ENCODE data around the gene RHOBTB3.
A peak's percentile ranks its signal among the peaks of the same experiment; 100 is the strongest.
"Not testable (repeated sequence)": the region's sequence is repeated elsewhere in the genome, so short reads cannot be mapped to it uniquely, and the experiment has no call there.

The RHOBTB3 gene

DNA sequence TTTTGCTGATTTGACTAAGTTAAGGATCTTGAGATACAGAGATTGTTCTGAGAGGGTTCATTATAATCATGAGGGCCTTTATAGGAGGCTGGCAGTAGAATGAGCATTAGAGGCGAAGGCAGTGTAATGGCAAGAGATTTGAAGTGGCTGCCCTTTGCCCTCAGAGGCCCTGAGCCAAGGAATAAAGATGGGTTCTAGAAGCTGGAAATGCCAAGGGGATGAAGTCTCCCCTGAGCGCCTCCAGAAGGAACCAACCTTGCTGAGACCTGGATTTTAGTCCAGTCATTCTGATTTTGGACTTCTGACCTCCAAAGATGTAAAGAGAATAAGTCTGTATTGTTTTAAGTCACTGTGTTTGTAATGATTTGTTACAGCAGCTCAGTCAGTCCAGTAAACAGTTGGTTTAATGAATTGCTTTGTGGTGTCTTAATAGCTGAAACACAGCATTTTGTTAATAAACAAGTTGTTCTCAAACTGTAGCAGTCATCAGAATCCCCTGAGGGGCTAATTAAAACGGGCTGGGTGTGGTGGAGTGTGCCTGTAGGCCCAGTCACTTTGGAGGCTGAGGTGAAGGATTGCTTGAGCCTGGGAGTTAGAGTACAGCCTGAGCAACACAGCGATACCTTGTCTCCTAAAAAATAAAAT, 68.2 kb downstream of the RHOBTB3 start:
- DNase-seq (ENCODE audit: low read depth in 3 of 3), result no peak

GRCh38 chr5:95800553-95800952, 69.4 kb downstream of the RHOBTB3 start:
- DNase-seq (ENCODE audit: low read depth in 3 of 3), result no peak

GRCh38 chr5:95801532-95801931, 70.4 kb downstream of the RHOBTB3 start:
- no peak for DNase-seq (ENCODE audit: low read depth in 3 of 3)

DNA sequence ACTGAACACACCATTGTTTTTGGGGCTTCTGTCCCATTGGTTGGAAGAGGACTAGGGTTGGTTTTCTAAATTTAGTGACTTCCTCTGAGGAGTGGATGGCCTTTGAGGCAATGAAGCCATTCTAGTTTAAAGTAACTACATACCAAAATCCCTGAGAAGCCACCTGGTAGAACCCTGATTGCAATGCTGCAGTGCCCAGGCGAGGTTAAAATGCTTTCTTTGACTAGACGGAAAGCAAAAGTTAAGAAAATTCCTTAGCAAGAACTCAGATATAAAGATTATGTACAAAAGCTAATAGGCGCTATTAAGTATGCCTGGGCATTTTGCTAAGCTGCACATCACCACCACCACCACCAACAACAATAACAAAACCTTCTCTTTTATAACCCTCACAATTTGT, 70.8 kb downstream of the RHOBTB3 start:
- no peak for DNase-seq (ENCODE audit: low read depth in 3 of 3)

DNA sequence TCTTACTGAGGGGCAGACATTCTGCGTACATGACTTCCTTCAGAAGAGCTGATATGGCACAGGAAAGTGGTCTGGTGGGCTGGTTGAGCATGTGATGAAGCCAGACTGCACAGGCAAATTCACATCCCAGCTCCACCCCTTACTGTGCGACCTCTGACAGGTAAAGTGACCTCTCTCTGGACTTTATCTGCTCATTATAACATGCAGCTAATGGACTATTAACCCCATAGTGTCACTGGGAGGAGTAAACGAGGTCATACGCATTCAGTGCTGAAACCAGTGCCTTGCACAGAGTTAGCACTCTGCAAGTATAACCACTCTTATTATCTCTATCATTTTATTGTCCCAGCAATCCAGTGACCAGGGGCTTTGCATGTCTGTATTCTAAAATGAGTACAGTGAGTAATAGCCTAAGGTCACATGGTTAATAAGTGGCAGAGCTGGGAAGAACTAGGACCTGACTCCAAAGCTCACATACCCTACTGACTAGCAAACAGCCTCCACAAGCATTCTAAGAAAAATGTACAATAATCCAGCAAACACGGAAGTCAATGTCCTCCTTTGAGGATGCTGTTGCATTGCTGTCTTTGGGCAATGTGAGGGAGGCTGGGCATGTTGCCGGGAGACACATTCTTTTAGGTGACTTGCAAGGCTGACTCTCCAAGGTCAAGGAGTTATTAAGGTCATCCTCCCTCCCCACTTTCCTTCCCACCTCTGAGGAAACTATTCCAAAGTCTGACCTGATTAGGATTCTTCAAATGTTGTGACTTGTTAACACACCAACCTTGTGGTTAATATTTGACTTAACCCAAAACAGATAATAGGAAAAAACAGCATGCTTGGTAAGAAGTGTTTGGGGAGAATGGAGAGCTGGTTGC, 72.4 kb downstream of the RHOBTB3 start:
- DNase-seq (ENCODE audit: low read depth in 3 of 3), result no peak

DNA sequence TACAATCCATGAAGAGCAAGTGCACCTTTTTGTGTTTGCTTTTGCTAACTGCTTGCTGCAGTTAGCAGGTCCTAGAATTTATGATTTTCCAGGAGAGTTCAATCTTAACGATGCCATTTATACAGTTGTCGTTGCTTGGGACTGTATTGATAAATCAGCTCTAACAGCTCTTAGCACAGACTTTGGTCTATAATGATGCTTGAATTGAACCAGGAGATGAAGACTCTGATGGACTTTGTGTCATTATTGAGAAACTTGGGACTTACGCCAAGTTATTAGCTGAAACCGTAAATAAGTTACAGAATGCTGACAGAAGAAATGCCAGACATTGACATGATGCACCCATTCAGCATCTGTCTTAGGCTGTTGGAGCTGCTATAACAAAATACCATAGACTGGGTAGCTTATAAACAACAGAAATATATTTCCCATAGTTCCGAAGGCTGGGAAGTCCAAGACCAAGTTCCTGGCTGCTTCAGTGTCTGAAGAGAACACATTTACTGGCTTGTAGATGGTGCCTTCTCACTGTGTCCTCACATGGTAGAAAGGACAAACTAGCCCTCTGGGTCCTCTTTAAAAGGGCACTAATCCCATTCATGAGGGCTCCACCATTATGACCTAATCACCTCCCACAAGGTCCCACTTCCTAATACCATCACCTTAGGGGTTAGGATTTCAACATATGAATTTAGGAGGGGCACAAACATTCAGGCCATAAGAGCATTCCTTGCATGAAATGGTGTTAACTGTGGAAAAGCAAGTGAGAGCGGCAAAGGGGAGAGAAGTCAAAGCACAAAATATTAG, 73.8 kb downstream of the RHOBTB3 start:
- DNase-seq (ENCODE audit: low read depth in 3 of 3), result no peak

DNA sequence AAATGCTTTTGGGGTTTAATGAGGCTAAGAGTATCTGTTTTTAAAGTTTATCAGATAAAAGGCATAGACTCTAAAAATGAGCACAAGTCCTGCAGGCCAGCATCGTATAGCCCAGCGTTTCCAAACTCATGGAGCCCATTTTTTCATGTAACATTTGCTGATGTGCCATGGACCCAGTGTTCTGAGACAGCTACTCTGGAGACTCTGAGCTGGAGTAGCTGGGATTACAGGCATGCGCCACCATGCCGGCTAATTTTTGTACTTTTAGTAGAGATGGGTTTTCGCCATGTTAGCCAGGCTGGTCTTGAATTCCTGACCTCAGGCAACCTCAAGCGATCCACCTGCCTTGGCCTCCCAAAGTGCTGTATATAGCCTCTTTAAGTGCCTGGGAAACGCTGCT, 75.6 kb downstream of the RHOBTB3 start:
- no peak for DNase-seq (ENCODE audit: low read depth in 3 of 3)

DNA sequence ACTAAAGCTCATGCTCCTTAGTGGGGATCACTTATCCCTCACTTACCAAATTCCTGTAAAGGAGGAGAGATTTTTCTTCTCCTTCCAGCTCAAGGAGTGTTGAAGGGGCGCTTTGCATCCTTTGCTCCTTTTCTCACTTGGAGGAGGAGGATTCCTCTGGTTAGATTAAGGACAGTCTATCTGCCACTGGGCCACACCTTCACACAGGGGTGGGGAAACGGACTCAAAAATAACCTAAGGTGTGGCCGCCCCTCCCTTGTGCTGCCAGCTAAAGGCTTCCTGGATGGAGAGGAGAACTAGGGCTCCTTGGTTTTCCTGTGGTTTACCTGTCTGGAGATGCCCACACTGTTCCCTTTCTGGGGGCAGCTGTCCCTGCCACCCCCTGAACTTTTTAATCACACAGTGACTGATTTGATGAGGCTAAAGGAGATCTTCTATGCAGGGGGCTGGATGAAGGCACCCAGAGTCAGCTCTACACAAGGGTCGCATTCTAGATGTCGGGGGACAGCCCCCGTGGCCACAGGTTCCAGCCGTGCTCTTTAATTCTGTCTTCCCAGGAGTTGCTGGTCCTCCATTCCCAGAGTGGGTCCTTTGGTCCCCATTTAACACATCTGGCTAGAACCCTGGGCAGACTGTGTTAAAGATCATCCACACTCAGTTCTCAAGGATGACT, 77.0 kb downstream of the RHOBTB3 start:
- no peak for DNase-seq (ENCODE audit: low read depth in 3 of 3)

GRCh38 chr5:95808686-95809413, 77.7 kb downstream of the RHOBTB3 start:
- peak in 2 of 3 experiments; percentile 54 to 68 for DNase-seq (ENCODE audit: low read depth in 3 of 3)

- no peak for DNase-seq (ENCODE audit: low read depth in 3 of 3)
Observed at GRCh38 chr5:95809414-95809960, 78.4 kb downstream of the RHOBTB3 start.

DNA sequence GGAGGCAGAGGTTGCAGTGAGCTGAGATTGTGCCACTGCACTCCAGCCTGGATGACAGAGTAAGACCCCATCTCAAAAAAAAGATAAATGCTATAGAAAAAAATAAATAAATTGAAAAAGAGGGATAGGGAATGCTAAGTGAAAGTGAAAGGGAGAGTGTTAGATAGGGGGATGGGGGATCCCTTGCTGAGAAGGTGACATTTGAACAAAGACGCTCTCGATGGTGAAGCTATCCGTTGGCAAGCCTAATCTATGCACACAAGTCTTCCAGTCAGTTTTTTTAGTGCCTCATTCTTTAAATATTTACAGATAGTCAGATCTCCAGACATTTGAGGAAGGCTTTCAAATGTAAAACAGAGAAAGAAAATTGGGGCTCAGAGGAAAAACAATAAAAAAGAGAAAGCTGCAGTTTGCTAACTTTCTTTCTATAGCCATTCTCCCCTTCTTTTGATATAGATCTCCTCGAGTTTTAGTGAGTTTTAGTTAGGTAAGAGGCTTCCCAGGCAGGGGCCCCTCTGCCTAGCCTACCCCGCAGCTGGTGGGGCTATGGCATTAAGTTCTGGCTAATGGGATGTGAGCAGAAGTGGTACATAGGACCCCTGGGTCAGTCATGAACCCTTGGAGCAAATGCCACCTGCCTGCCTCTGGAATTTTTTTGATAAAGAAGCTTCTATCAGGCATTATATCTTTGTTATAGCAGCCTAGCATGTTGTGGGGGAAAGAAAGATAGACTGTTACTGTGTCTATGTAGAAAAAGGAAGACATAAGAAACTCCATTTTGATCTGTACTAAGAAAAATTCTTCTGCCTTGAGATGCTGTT, 79.4 kb downstream of the RHOBTB3 start:
- no peak for DNase-seq (ENCODE audit: low read depth in 3 of 3)

DNA sequence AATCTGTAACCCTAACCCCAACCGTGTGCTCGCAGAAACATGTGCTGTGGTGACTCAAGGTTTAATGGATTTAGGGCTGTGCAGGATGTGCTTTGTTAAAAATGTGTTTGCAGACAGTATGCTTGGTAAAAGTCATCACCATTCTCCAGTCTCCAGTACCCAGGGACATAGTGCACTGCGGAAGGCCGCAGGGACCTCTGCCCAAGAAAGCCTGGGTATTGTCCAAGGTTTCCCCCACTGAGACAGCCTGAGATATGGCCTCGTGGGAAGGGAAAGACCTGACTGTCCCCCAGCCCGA, 79.9 kb downstream of the RHOBTB3 start:
- not testable (repeated sequence) for DNase-seq (ENCODE audit: low read depth in 3 of 3)

- not testable (repeated sequence) for DNase-seq (ENCODE audit: low read depth in 3 of 3)
Observed at GRCh38 chr5:95811461-95812073, 80.4 kb downstream of the RHOBTB3 start.

GRCh38 chr5:95812074-95812471, 80.9 kb downstream of the RHOBTB3 start:
- DNase-seq (ENCODE audit: low read depth in 3 of 3), result peak in 1 of 3 experiments; percentile 49

GRCh38 chr5:95813035-95813434, 81.9 kb downstream of the RHOBTB3 start:
- DNase-seq (ENCODE audit: low read depth in 3 of 3), result not testable (repeated sequence)

- no peak for DNase-seq (ENCODE audit: low read depth in 3 of 3)
Observed at GRCh38 chr5:95815155-95815729, 84.1 kb downstream of the RHOBTB3 start.

DNA sequence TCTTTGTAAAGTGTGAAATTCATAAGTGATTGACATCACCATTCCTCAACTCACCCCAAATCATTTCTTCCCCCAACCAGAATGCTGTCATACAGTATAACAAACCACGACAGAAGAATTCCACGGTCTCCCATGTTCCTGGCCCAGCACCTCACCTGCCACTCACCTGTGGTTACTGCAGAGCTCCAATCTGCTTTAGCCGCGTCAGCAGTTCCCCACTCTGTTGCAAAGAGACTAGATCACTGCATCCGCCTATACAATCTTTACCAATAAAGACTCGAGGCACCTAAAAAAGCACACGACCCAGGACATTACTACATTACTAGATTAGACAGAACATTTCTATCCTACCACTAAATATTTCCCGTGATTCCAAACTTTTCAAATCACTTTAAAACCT, 85.2 kb downstream of the RHOBTB3 start:
- DNase-seq (ENCODE audit: low read depth in 3 of 3), result no peak

DNA sequence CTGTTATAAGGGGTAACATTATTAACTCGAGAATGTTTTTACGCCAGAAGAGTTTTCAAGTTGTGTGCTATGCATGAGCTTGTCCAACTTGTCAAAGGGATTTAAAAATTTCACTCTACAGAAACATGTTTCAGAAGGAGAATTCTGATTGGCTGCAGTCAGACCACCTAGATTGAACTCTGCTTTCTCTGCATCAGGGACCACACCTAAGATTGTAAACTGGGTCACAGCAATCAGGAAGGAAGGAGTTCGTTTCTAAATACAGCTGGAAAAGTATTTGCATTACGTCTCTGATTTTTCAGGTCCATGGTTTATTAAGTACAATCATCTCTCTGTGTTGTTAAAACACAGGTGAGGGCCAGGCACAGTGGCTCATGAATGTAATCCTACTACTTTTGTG, 85.6 kb downstream of the RHOBTB3 start:
- DNase-seq (ENCODE audit: low read depth in 3 of 3), result no peak

DNA sequence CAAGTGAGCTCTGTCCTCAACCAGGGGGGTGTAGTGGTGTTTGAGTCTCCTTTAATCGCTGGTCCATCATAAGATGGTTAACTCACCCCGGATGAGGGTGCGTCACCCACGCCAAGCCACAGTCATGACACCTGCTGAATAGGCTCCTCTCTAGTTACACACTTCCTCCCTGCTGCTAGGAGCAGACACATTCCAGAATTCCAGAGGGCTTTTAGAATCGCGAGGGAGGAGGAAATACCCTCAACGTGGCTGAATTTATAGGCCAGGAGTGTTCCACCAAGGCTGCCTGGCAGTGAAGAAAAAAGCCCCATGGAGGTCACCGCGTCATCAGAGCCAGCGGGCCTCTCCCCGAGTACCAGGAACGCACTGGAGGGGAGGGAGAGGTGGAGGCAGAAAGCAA, 86.3 kb downstream of the RHOBTB3 start:
- peak in 1 of 3 experiments; percentile 43 for DNase-seq (ENCODE audit: low read depth in 3 of 3)

All from stimulated activated CD4-positive, alpha-beta T cell treated with anti-CD3 and anti-CD28 coated beads, TNF-alpha, amount 100 ng/mL, for 24 hours (primary cell).